HG02588 (cell line): ENCODE results near the gene ABLIM3.

Source experiments
- ATAC-seq: cut with Tn5 transposase; IDR thresholded peaks from one replicate; pipeline ENCODE4 v1.9.1; 2021; ENCODE audit warnings: mild to moderate bottlenecking, moderate library complexity; ENCODE audit not compliant: unreplicated experiment

Gene ABLIM3

GRCh38 chr5:149215478-149216090, 74.3 kb downstream of the ABLIM3 start:
- no peak for ATAC-seq

- ATAC-seq, result no peak
Observed at GRCh38 chr5:149216496-149216895, 75.2 kb downstream of the ABLIM3 start.

GRCh38 chr5:149217096-149217802, 76.0 kb downstream of the ABLIM3 start:
- no peak for ATAC-seq

GRCh38 chr5:149217803-149218155, 76.5 kb downstream of the ABLIM3 start:
- ATAC-seq, result no peak

- no peak for ATAC-seq
Observed at GRCh38 chr5:149219584-149219983, 78.3 kb downstream of the ABLIM3 start.

GRCh38 chr5:149220750-149221149, 79.5 kb downstream of the ABLIM3 start:
- no peak for ATAC-seq

- ATAC-seq, result no peak
Observed at GRCh38 chr5:149221326-149221725, 80.0 kb downstream of the ABLIM3 start.

- no peak for ATAC-seq
Observed at GRCh38 chr5:149221731-149222342, 80.5 kb downstream of the ABLIM3 start.

- ATAC-seq, result no peak
Observed at GRCh38 chr5:149223081-149223848, 82.0 kb downstream of the ABLIM3 start.

- ATAC-seq, result no peak
Observed at GRCh38 chr5:149224282-149224681, 83.0 kb downstream of the ABLIM3 start.

GRCh38 chr5:149227168-149227826, 86.0 kb downstream of the ABLIM3 start:
- ATAC-seq, result no peak

GRCh38 chr5:149228618-149229297, 87.5 kb downstream of the ABLIM3 start:
- no peak for ATAC-seq

GRCh38 chr5:149229298-149229937, 88.1 kb downstream of the ABLIM3 start:
- no peak for ATAC-seq

GRCh38 chr5:149235841-149236240, 94.5 kb downstream of the ABLIM3 start:
- no peak for ATAC-seq

- no peak for ATAC-seq
Observed at GRCh38 chr5:149237662-149238061, 96.4 kb downstream of the ABLIM3 start.

GRCh38 chr5:149238540-149238939, 97.2 kb downstream of the ABLIM3 start:
- ATAC-seq, result no peak

GRCh38 chr5:149239917-149240316, 98.6 kb downstream of the ABLIM3 start:
- ATAC-seq, result no peak

- no peak for ATAC-seq
Observed at GRCh38 chr5:149240354-149240998, 99.2 kb downstream of the ABLIM3 start.

GRCh38 chr5:149242339-149242738, 101.0 kb downstream of the ABLIM3 start:
- no peak for ATAC-seq

GRCh38 chr5:149246906-149247305, 105.6 kb downstream of the ABLIM3 start:
- no peak for ATAC-seq
